Endometrial microvascular endothelial cells (primary cell): Measurements from ENCODE around the gene GFPT2. TPM values are rescaled to one million over a fixed set of nuclear protein-coding genes. Genes with fewer than 3 reads are reported as not detected.

Source experiments
- total RNA-seq: library from RNA; depleted of rRNA; stranded (reverse); fragments of >200 nt; gene quantifications from one replicate; pipeline ENCODE4 v1.2.3, GENCODE V29; 2015; ENCODE audit errors: inconsistent ontology term

The GFPT2 gene
- total RNA-seq, 1 donor from 2014 or later, result 6.2 TPM

Other genes starting within 250 kb of the GFPT2 start
- gene RASGEF1C, start 144.1 kb downstream of the GFPT2 start, total RNA-seq, result not detected
- gene MAPK9, start 61.3 kb downstream of the GFPT2 start, total RNA-seq, result 26.7 TPM
- 16.2 TPM for gene CNOT6, start 141.0 kb upstream of the GFPT2 start, total RNA-seq
- gene SCGB3A1, start 238.2 kb upstream of the GFPT2 start, total RNA-seq, result not detected